Measurements from ENCODE around the gene CHMP2B. TPM values are rescaled to one million over a fixed set of nuclear protein-coding genes. Genes with fewer than 3 reads are reported as not detected.
"Not testable (repeated sequence)": the region's sequence is repeated elsewhere in the genome, so short reads cannot be mapped to it uniquely, and the experiment has no call there.

The CHMP2B gene
- total RNA-seq, 1 donor from 2014 or later = 25.3 TPM

DNA sequence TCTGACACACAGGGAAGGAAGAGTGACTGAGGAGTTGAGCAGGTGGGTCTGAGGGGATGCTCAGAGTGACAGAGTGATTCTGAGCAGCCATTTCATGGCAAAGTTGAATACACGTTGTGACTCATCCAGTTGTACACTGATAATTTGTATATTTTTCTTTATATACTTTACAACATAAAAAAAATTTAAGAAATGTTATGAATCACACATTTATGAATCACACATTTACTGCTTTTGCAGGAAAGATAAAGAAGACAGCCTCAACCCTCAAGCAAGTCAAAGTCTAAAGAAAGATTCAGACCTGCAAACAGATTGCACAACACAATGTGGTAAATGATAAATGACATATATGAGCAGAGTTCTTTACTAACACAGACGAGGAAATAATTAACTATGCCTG, 21.0 kb upstream of the CHMP2B start:
- H3K27ac Mint-ChIP-seq = no peak overlapping the region

DNA sequence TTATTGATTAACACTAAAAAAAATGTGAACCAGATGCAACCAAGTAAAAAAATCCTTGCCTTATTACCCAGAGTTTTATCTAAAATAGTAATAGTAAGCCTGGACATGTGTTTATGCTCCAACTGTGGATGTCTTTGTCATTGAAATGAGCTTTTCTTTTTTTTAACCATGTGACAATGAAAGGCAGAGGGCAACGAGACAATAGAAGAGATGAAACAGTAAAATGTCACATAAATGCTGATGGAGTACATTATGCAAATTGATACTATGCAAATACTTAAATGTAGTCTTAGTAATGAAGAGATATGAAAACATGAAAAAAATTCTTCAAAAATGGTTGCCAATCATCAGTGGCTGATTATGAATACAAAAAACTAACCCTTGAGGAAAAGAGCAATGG, 20.5 kb upstream of the CHMP2B start:
- Mint-ChIP-seq H3K4me3 (no peak overlapping the region), H3K27me3 (peaks cover 4% of the 10 kb centered on the region), H3K27ac (no peak overlapping the region), H3K9me3 (no peaks in the 10 kb centered on the region), H3K36me3 (ENCODE audit: low read depth) (no peaks in the 10 kb centered on the region), H3K4me1 (no peaks in the 10 kb centered on the region)
- intact Hi-C loops (cut with micrococcal nuclease) = no loop called here
- DNase-seq = no peak

More for the DNA sequence above, 21.0 kb upstream of the CHMP2B start:
- Mint-ChIP-seq H3K36me3 (ENCODE audit: low read depth) (no peaks in the 10 kb centered on the region), H3K4me3 (no peak overlapping the region), H3K9me3 (no peaks in the 10 kb centered on the region), H3K4me1 (no peaks in the 10 kb centered on the region), H3K27me3 (peaks cover 2% of the 10 kb centered on the region)
- no peak for DNase-seq
- intact Hi-C loops (cut with micrococcal nuclease) = no loop called here

DNA sequence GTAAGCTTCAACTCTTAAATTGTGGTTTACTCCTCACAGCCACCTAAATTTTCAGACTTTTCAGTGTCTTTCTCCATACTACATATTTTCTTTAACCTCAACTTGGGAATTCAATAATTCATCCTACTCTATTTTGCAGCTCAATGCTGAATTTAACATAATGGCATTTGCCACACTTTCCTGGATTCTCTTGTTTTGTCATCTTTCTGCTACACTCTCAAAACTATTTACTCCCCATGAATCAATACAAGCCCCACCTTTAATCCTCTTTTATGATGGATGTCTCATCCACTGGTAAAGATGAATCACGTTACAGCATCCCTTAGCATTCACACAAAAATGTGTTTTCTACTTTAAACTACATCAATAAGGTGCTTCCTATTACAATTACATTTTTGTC, 19.6 kb upstream of the CHMP2B start:
- Mint-ChIP-seq H3K27me3 (peaks cover 6% of the 10 kb centered on the region), H3K9me3 (no peaks in the 10 kb centered on the region), H3K4me1 (no peaks in the 10 kb centered on the region), H3K36me3 (ENCODE audit: low read depth) (no peaks in the 10 kb centered on the region), H3K27ac (no peak overlapping the region), H3K4me3 (no peak overlapping the region)
- intact Hi-C loops (cut with micrococcal nuclease) = no loop called here
- no peak for DNase-seq

DNA sequence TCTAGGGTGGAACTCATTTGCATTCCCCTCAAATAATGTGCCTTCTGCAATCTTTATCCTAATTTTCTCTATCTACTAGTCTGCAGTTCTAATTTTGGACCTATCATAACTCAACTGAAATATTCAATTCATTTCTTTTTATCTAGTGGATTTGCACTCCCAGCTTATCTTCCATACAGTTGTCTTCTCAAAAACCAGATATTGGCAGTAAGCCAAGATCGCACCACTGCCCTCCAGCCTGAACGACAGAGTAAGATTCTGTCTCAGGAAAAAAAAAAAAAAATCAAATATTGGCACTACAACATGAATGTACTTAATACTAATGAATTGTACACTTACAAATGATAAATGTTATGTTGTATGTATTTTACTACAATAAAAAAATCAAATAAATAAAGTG, 18.0 kb upstream of the CHMP2B start:
- DNase-seq = no peak
- H3K36me3 Mint-ChIP-seq (ENCODE audit: low read depth) = no peaks in the 10 kb centered on the region
- H3K4me3 Mint-ChIP-seq = no peak overlapping the region
- H3K9me3 Mint-ChIP-seq = no peaks in the 10 kb centered on the region
- peaks cover 18% of the 10 kb centered on the region for H3K27me3 Mint-ChIP-seq
- intact Hi-C loops (cut with micrococcal nuclease) = no loop called here
- no peak overlapping the region for H3K27ac Mint-ChIP-seq
- H3K4me1 Mint-ChIP-seq = no peaks in the 10 kb centered on the region

DNA sequence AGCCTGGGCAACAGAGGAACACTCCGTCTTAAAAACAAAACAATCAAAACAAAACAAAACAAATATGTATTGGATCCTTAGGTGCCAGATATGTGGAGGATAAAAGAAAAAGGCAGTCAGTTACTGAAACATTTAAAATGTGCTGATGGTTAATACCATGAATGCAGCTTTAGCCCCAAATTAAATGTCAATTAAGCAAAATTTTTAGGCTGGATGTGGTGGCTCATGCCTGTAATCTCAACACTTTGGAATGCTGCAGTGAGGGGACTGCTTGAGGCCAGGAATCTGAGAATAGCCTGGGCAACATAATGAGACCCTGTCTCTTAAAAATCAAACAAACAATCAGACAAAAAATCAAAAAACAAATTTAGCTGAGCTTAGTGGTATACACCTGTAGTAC, 8.5 kb upstream of the CHMP2B start:
- intact Hi-C loops (cut with micrococcal nuclease) = no loop called here

DNA sequence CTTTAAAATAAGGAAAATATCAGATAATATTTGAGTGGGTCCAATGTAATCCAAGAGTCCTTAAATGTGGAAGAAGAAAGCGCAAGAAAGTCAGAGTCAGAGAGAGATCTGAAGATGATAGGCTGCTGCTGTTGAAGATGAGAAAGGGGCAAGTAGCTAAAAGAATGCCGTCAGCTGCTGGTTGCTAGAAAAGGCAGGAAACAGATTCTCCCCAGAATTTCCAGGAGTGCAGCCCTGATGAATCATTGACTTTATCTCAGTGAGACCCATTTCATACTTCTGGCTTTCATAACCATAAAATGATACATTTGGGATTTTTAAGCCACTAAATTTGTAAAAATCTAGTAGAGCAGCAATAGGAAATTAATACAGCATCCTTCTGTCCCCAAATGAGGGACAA, 7.5 kb upstream of the CHMP2B start:
- peaks cover 4% of the 10 kb centered on the region for H3K9me3 Mint-ChIP-seq
- no peaks in the 10 kb centered on the region for H3K4me1 Mint-ChIP-seq

More for the DNA sequence above, 8.5 kb upstream of the CHMP2B start:
- peaks cover 37% of the 10 kb centered on the region for H3K27me3 Mint-ChIP-seq
- H3K4me1 Mint-ChIP-seq = no peaks in the 10 kb centered on the region
- H3K36me3 Mint-ChIP-seq (ENCODE audit: low read depth) = no peaks in the 10 kb centered on the region
- no peak for DNase-seq
- H3K9me3 Mint-ChIP-seq = peaks cover 4% of the 10 kb centered on the region
- H3K27ac Mint-ChIP-seq = no peak overlapping the region
- H3K4me3 Mint-ChIP-seq = no peak overlapping the region

DNA sequence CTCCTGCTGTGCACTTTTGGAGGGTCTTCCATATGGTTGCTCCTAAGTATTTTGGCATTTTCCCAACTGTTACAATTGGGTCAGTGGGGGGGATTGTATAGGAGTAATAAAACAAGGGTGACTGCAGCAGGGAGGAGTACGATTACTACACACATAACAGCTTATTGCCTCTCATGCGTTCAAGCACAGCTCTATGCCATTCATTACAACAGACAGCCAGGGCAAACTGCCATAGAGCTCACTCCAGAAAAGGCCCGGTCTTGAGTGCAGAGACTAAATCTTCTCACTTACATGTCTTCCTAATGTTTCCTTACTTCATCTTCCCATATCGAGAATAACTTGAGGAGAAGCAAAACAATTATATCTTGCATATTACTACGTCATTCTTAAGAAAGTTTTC, 1.4 kb upstream of the CHMP2B start:
- Mint-ChIP-seq H3K9me3 (peaks cover 4% of the 10 kb centered on the region), H3K4me1 (peaks cover 31% of the 10 kb centered on the region), H3K36me3 (ENCODE audit: low read depth) (peaks cover 4% of the 10 kb centered on the region), H3K27ac (no peak overlapping the region), H3K4me3 (peak overlapping the region; percentile 55), H3K27me3 (peaks cover 33% of the 10 kb centered on the region)
- DNase-seq = no peak
- intact Hi-C loops (cut with micrococcal nuclease) = loop anchor here (2.0 to 10.0 kb wide), 2 partner anchors 833 to 929 kb away; partner anchors contain the start of genes CGGBP1 and ZNF654

More for the DNA sequence above, 7.5 kb upstream of the CHMP2B start:
- Mint-ChIP-seq H3K27ac (no peak overlapping the region), H3K36me3 (ENCODE audit: low read depth) (no peaks in the 10 kb centered on the region), H3K27me3 (peaks cover 37% of the 10 kb centered on the region), H3K4me3 (no peak overlapping the region)
- intact Hi-C loops (cut with micrococcal nuclease) = loop anchor here (10.0 kb wide), 1 partner anchor 935 kb away; no protein-coding TSS in a partner anchor
- no peak for DNase-seq

DNA sequence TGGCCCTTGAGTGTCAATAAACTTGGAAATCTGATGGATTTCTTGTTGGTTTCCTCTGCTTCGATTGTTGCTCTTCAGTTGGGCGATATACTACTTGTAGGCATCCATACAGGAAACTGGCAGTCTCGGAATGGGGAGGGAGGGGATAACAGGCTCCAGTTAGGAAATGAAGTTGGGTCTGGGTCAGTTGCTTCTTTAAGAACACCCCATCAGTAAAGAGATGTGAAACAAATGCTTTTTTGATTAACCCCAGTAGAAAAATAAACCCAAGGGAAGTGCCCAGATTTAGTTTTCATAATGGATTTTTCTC, 681 bp downstream of the CHMP2B start:
- H3K36me3 Mint-ChIP-seq (ENCODE audit: low read depth) = peaks cover 13% of the 10 kb centered on the region
- no peak for DNase-seq
- intact Hi-C loops (cut with micrococcal nuclease) = loop anchor here (1.0 to 10.0 kb wide), 3 partner anchors 106 to 927 kb away; partner anchors contain the start of genes CGGBP1 and ZNF654
- peaks cover 33% of the 10 kb centered on the region for H3K4me1 Mint-ChIP-seq
- H3K9me3 Mint-ChIP-seq = peaks cover 3% of the 10 kb centered on the region
- H3K27me3 Mint-ChIP-seq = peaks cover 22% of the 10 kb centered on the region
- peak overlapping the region; percentile 98 for H3K27ac Mint-ChIP-seq
- H3K4me3 Mint-ChIP-seq = peak overlapping the region; percentile 100

DNA sequence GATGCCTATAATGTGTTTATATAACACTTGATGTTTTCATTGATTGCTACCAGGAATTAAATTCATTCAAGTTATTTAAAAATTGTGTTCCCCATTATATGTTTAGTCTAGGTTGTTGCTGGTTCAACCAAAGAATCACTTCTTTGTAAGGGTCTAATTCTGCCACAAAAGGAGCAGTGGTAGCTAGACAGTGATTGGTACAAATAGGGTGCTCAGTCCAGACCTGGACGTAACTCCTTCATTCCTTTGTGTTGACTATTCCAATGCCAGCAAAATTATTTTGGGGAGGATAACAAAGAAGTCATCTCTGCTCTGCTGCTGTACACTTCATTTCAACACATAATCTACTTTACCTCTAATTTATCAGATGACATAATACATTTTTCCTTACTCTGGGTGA, 1.2 kb downstream of the CHMP2B start:
- H3K9me3 Mint-ChIP-seq = no peaks in the 10 kb centered on the region

DNA sequence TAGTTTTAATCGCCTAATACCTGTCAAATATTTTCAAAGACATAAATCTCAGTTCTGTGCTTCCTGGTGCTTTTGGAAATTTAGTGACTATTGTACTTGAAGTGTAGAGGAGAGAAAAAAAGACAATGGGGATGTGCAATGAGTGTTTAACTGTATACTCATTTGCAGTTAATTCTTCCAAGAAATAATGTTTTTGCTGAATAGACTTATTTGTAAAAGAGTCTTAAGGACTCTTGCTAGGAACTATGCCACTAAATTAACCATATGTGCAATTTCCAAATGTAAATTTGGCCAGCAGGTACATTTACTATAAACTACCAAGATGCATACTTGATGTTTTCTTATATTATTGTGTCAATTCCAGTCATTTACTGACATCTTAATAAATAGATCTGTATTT, 2.0 kb downstream of the CHMP2B start:
- Mint-ChIP-seq H3K27me3 (peaks cover 17% of the 10 kb centered on the region), H3K4me3 (no peak overlapping the region), H3K36me3 (ENCODE audit: low read depth) (peaks cover 15% of the 10 kb centered on the region), H3K4me1 (peaks cover 33% of the 10 kb centered on the region), H3K9me3 (no peaks in the 10 kb centered on the region), H3K27ac (no peak overlapping the region)
- intact Hi-C loops (cut with micrococcal nuclease) = loop anchor here (10.0 kb wide), 1 partner anchor 926 kb away; no protein-coding TSS in a partner anchor
- no peak for DNase-seq

More for the DNA sequence above, 1.2 kb downstream of the CHMP2B start:
- peaks cover 17% of the 10 kb centered on the region for H3K27me3 Mint-ChIP-seq
- intact Hi-C loops (cut with micrococcal nuclease) = loop anchor here (10.0 kb wide), 1 partner anchor 926 kb away; no protein-coding TSS in a partner anchor
- peaks cover 33% of the 10 kb centered on the region for H3K4me1 Mint-ChIP-seq
- peaks cover 15% of the 10 kb centered on the region for H3K36me3 Mint-ChIP-seq (ENCODE audit: low read depth)
- no peak overlapping the region for H3K27ac Mint-ChIP-seq
- peak overlapping the region; percentile 100 for H3K4me3 Mint-ChIP-seq
- no peak for DNase-seq

DNA sequence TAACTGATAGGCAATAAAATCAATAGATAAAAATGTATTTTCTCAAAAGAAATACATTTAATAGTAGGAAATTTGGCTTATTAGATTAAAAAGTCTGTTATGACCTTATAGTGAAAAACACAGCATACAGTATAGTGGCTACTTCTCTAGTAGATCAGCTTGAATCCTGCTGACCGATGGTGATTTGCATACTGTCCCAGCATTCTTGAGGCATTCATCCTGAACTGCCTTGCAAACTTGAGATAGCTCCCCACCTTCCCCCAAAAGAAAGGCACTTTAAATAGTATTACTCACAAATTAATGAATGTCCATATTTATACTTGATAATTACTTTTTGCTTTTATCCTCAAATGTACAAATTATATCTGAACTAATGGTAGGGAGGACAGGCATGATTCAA, 6.7 kb downstream of the CHMP2B start:
- Mint-ChIP-seq H3K27me3 (no peaks in the 10 kb centered on the region), H3K27ac (no peak overlapping the region), H3K4me1 (peaks cover 10% of the 10 kb centered on the region), H3K36me3 (ENCODE audit: low read depth) (peaks cover 13% of the 10 kb centered on the region), H3K9me3 (no peaks in the 10 kb centered on the region), H3K4me3 (no peak overlapping the region)
- no peak for DNase-seq
- intact Hi-C loops (cut with micrococcal nuclease) = no loop called here

DNA sequence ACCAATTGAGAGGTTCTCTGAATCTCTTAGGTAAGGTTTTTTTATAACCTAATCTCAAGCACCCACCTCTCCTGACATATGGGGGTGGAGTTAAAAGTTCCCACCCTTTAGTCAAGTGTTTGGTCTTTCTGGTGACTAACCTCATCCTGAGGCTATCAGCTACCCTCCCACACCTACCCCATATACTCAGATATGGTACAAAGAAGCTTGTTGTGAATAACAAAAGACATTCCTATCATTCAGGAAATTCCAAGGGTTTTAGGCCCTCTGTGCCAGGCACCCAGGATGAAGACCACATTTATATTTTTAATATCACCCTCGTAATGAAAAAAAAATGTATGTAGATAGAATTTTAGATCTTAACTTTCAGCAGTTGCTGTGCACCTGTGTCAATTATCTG, 9.0 kb downstream of the CHMP2B start:
- Mint-ChIP-seq H3K27ac (no peak overlapping the region), H3K36me3 (ENCODE audit: low read depth) (peaks cover 14% of the 10 kb centered on the region), H3K4me1 (peaks cover 2% of the 10 kb centered on the region), H3K4me3 (no peak overlapping the region), H3K9me3 (no peaks in the 10 kb centered on the region), H3K27me3 (no peaks in the 10 kb centered on the region)
- no peak for DNase-seq
- intact Hi-C loops (cut with micrococcal nuclease) = no loop called here

DNA sequence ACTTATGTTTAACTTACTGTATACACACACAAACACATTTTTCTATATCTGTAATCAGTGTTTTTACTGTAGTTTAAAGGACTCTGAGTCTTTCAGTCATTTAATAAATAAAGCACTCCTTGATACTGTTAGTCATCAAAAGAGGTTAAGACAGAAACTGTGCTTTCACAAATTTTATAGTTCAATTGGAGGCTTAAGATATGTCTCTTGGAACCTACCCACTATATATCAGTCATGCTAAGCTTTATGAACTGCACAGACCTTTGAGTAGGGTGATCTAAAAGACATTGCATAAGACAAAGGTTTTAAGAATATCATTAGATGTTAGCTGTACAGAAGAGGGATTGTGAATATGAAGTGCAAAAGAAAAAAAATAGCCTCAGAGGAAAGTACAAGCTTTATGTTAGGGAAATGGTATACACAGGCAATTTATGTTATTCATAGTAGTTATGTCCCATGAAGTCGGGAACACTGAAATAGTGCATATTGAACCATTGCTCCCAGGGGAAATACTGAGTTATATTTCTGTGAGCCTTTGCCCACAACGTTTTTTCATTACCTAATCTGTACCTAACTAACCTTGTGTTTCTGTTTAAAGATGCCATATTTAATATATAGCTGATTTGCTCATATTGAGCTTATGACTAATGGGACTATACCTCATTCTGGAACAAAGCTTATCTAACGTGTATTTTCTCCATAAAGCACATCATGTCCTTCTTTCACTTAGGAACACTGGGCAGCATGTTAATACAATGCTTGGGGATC, 19.7 kb downstream of the CHMP2B start:
- Mint-ChIP-seq H3K9me3 (no peaks in the 10 kb centered on the region), H3K4me3 (no peak overlapping the region), H3K4me1 (peaks cover 8% of the 10 kb centered on the region), H3K36me3 (ENCODE audit: low read depth) (peaks cover 12% of the 10 kb centered on the region), H3K27me3 (no peaks in the 10 kb centered on the region), H3K27ac (peak overlapping the region; percentile 16)
- DNase-seq = no peak
- intact Hi-C loops (cut with micrococcal nuclease) = no loop called here

DNA sequence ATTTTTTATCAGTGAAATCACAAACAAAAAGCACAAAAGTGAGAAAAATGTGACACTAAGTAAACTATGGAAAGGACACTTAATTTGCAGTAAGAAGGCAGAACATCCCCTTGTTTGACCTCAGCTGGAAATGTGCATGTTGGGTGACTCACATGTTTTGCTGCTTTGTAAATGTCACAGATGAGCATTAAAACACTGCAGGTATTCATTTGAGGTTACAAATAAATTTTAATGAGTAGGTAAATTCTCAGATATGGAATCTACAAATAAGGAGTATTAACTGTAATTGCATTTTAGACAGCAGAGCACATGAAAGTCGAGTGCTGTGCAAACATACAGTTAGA, 20.3 kb downstream of the CHMP2B start:
- intact Hi-C loops (cut with micrococcal nuclease) = no loop called here
- Mint-ChIP-seq H3K36me3 (ENCODE audit: low read depth) (peaks cover 13% of the 10 kb centered on the region), H3K27ac (peak overlapping the region; percentile 16), H3K27me3 (no peaks in the 10 kb centered on the region), H3K9me3 (no peaks in the 10 kb centered on the region), H3K4me3 (no peak overlapping the region), H3K4me1 (peaks cover 7% of the 10 kb centered on the region)
- DNase-seq = no peak

DNA sequence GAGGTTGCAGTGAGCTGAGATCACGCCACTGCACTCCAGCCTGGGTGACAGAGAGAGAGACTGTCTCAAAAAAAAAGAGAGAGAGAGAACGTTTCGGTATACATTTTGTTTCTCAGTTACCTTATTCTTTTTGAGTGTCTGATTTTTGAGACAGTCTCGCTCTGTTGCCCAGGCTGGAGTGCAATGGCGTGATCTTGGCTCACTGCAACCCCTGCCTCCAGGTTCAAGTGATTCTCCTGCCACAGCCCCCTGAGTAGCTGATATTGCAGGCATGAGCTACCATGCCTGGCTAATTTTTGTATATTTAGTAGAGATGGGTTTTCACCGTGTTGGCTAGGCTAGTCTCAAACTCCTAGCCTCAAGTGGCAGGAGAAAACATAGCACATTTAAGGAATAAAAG, 21.1 kb downstream of the CHMP2B start:
- H3K4me3 Mint-ChIP-seq; H3K27ac Mint-ChIP-seq; intact Hi-C loops (cut with micrococcal nuclease); H3K27me3 Mint-ChIP-seq; H3K9me3 Mint-ChIP-seq; H3K4me1 Mint-ChIP-seq; DNase-seq: not testable (repeated sequence)
- H3K36me3 Mint-ChIP-seq (ENCODE audit: low read depth) = peaks cover 15% of the 10 kb centered on the region

Data from activated CD4-positive, alpha-beta T cell treated with anti-CD3 and anti-CD28 coated beads, Interleukin-2, amount 10 ng/mL, durations not matched to agents 24 days and 14 days (primary cell).